Measurements from ENCODE around the gene IP6K2.

DNA sequence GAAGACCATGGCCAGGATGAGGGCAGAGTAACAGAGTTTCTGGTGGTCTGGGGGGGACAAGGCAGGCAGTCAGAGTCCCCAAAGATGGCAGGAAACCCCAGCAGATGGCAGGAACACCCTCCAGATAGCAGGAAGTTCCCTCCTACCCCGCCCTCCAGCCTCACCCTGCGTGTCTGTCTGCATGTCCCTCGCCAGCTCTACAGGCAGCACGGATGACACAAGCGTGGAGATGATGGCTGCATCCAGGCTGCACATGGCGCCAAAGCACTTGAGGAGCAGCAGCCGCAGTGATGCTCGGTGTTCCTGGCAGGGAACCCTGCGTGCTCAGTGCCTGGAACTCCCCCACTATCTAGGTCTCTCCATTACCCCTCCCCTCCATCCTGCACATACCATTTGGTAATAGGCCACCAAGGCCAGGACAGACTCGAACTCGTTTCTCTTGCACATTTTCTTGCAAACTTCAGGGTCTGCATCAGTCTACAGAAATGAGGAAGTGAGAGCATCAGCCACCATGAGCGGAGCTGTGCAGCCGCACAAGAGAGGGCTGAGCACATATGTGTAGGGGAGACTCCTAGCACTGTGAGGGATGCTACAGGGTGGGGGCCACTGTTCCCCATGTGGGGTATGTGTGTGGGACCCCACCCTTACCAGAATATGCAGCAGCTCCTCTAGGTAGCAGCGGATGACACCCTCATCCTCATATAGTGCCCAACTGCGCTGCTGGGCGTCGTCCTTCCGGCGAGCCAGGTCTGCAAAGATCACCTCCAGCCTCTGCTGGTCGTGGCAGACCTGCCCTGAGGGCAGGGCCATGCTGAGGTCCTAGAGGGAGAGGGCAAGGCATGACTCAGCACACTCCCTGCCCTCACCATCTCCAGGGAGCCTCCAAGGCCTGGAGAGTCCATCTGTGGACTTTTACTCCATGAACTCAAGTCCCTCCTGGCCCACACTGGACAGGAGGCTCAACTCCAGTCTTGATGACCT, 37.3 kb downstream of the IP6K2 start:
- TF ChIP-seq, protein P1, sequence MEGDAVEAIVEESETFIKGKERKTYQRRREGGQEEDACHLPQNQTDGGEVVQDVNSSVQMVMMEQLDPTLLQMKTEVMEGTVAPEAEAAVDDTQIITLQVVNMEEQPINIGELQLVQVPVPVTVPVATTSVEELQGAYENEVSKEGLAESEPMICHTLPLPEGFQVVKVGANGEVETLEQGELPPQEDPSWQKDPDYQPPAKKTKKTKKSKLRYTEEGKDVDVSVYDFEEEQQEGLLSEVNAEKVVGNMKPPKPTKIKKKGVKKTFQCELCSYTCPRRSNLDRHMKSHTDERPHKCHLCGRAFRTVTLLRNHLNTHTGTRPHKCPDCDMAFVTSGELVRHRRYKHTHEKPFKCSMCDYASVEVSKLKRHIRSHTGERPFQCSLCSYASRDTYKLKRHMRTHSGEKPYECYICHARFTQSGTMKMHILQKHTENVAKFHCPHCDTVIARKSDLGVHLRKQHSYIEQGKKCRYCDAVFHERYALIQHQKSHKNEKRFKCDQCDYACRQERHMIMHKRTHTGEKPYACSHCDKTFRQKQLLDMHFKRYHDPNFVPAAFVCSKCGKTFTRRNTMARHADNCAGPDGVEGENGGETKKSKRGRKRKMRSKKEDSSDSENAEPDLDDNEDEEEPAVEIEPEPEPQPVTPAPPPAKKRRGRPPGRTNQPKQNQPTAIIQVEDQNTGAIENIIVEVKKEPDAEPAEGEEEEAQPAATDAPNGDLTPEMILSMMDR (IDR thresholded peaks at IDR 0.05) = no peak
- TF ChIP-seq POLR2A (IDR thresholded peaks at IDR 0.05) = no peak

Data from testis (tissue), 2 donors.